GM18867 (cell line): ENCODE data around the gene PNPLA5.
"Not testable (repeated sequence)": the region's sequence is repeated elsewhere in the genome, so short reads cannot be mapped to it uniquely, and the experiment has no call there.

Experiments
- ATAC-seq: cut with Tn5 transposase; IDR thresholded peaks from one replicate; pipeline ENCODE4 v1.9.1; 2021; ENCODE audit warnings: mild to moderate bottlenecking, moderate library complexity; ENCODE audit not compliant: unreplicated experiment

Gene PNPLA5

GRCh38 chr22:43891360-43892182 lies at the start of gene PNPLA5:
Gene PNPLA5 (minus strand): TSS chr22:43892013. CDS start chr22:43891880, 133 bp downstream.
- ATAC-seq, result no peak

- ATAC-seq, result no peak
Observed at GRCh38 chr22:43941449-43941848, 49.6 kb upstream of the PNPLA5 start.

- ATAC-seq, result no peak
Observed at GRCh38 chr22:43931771-43932170, 40.0 kb upstream of the PNPLA5 start.

GRCh38 chr22:43928908-43929307 lies 37.1 kb upstream of the PNPLA5 start:
- no peak for ATAC-seq

- ATAC-seq, result no peak
Observed at GRCh38 chr22:43928468-43928867, 36.7 kb upstream of the PNPLA5 start.

- no peak for ATAC-seq
Observed at GRCh38 chr22:43926349-43926710, 34.5 kb upstream of the PNPLA5 start.

GRCh38 chr22:43925433-43926348 lies 33.9 kb upstream of the PNPLA5 start:
- no peak for ATAC-seq

GRCh38 chr22:43924877-43925276 lies 33.1 kb upstream of the PNPLA5 start:
- no peak for ATAC-seq

GRCh38 chr22:43923631-43924464 lies 32.0 kb upstream of the PNPLA5 start, which contains the start of gene PNPLA3:
Gene PNPLA3 (plus strand): TSS chr22:43923805. CDS start chr22:43923912, 107 bp downstream.
- no peak for ATAC-seq

- ATAC-seq, result no peak
Observed at GRCh38 chr22:43923191-43923590, 31.4 kb upstream of the PNPLA5 start.

- ATAC-seq, result no peak
Observed at GRCh38 chr22:43922123-43922522, 30.3 kb upstream of the PNPLA5 start.

GRCh38 chr22:43921370-43921769 lies 29.6 kb upstream of the PNPLA5 start:
- no peak for ATAC-seq

GRCh38 chr22:43919106-43919973 lies 27.5 kb upstream of the PNPLA5 start:
- ATAC-seq, result no peak

GRCh38 chr22:43917521-43917920 lies 25.7 kb upstream of the PNPLA5 start:
- ATAC-seq, result no peak

GRCh38 chr22:43911351-43911750 lies 19.5 kb upstream of the PNPLA5 start:
- ATAC-seq, result no peak

- ATAC-seq, result no peak
Observed at GRCh38 chr22:43910178-43910695, 18.4 kb upstream of the PNPLA5 start.

- ATAC-seq, result no peak
Observed at GRCh38 chr22:43909708-43910107, 17.9 kb upstream of the PNPLA5 start.

- ATAC-seq, result no peak
Observed at GRCh38 chr22:43905681-43906080, 13.9 kb upstream of the PNPLA5 start.

GRCh38 chr22:43904412-43904811 lies 12.6 kb upstream of the PNPLA5 start:
- not testable (repeated sequence) for ATAC-seq

GRCh38 chr22:43903033-43903432 lies 11.2 kb upstream of the PNPLA5 start:
- ATAC-seq, result not testable (repeated sequence)
